IMR-90 (cell line): ENCODE results near the gene OXSM. TPM values are rescaled to one million over a fixed set of nuclear protein-coding genes. Genes with fewer than 3 reads are reported as not detected.

Source experiments
- ATAC-seq: fragments of 200-7000 bp; cut with Tn5 transposase; 2 replicates; pipeline ENCODE4 v1.9.1; 2020; ENCODE audit warnings: low read depth, mild to moderate bottlenecking, moderate library complexity
- BruUV-seq: library from RNA; stranded (reverse); fragments of 400-500 nt; replicated peaks from 2 replicates; lab custom pipeline; 2021; lab: Mats Ljungman, UMichigan
- CTCF ChIA-PET: fragments of 300-600 bp; formaldehyde crosslinking; extraction: SDS; loops from one replicate; lab custom pipeline; 2021; ENCODE audit warnings: antibody characterized with exemption; lab: Yijun Ruan, JAX
- POLR2A ChIA-PET: fragments of 300-600 bp; sonication (Branson Sonifier 250); formaldehyde crosslinking; loops from one replicate; lab custom pipeline; 2022; ENCODE audit warnings: antibody characterized with exemption; ENCODE audit not compliant: unreplicated experiment; lab: Charles Lee
- DNase-seq: peaks from one replicate; pipeline ENCODE4 v3.0.0; 2013
- H2AFZ ChIP-seq: replicated peaks from 2 replicates; pipeline ENCODE3; 2013; ENCODE audit warnings: low read length, mild to moderate bottlenecking; ENCODE audit not compliant: poor library complexity
- H2AK5ac ChIP-seq: 2 replicates; pipeline ENCODE4 v1.6.1; 2013; ENCODE audit warnings: low read depth, low read length, inconsistent platforms
- H2AK9ac ChIP-seq: replicated peaks from 2 replicates; pipeline ENCODE3; 2013; ENCODE audit warnings: mild to moderate bottlenecking, low read depth, low read length, moderate library complexity; ENCODE audit not compliant: poor library complexity
- H2BK120ac ChIP-seq: 2 replicates; pipeline ENCODE4 v1.6.1; 2013; ENCODE audit warnings: low read depth, low read length, inconsistent platforms
- H2BK15ac ChIP-seq: 3 replicates; pipeline ENCODE4 v1.6.1; 2013; ENCODE audit warnings: low read depth, low read length, inconsistent platforms
- H2BK20ac ChIP-seq: 2 replicates; pipeline ENCODE4 v1.6.1; 2013; ENCODE audit warnings: low read depth, mild to moderate bottlenecking, inconsistent platforms, low read length, moderate library complexity
- H2BK5ac ChIP-seq: 2 replicates; pipeline ENCODE4 v1.6.1; 2013; ENCODE audit warnings: mild to moderate bottlenecking, low read depth, low read length, inconsistent platforms; ENCODE audit not compliant: poor library complexity, severe bottlenecking
- H3K14ac ChIP-seq: replicated peaks from 2 replicates; pipeline ENCODE4 v1.6.1; 2013; ENCODE audit warnings: low read depth, low read length, inconsistent platforms
- H3K18ac ChIP-seq: 2 replicates; pipeline ENCODE4 v1.6.1; 2013; ENCODE audit warnings: low read depth, low read length, control low read depth
- H3K23ac ChIP-seq: 2 replicates; pipeline ENCODE4 v1.6.1; 2013; ENCODE audit warnings: low read depth, low read length, inconsistent platforms
- H3K27ac ChIP-seq: 2 replicates; pipeline ENCODE4 v1.5.1; 2013; ENCODE audit warnings: mild to moderate bottlenecking, control low read depth, low read length; ENCODE audit not compliant: insufficient read depth
- H3K27me3 ChIP-seq: 2 replicates; pipeline ENCODE4 v1.6.1; 2013; ENCODE audit warnings: low read length; ENCODE audit not compliant: control insufficient read depth, insufficient read depth
- H3K36me3 ChIP-seq: 2 replicates; pipeline ENCODE4 v1.6.1; 2013; ENCODE audit warnings: low read length, mixed read lengths; ENCODE audit not compliant: control insufficient read depth, insufficient read depth
- H3K4ac ChIP-seq: 2 replicates; pipeline ENCODE4 v1.6.1; 2013; ENCODE audit warnings: low read depth, low read length, inconsistent platforms
- H3K4me1 ChIP-seq: 2 replicates; pipeline ENCODE4 v1.6.1; 2013; ENCODE audit warnings: low read length, mixed read lengths; ENCODE audit not compliant: control insufficient read depth, insufficient read depth
- H3K4me2 ChIP-seq: 2 replicates; pipeline ENCODE4 v1.6.1; 2013; ENCODE audit warnings: low read depth, mild to moderate bottlenecking, control low read depth, low read length, moderate library complexity
- H3K4me3 ChIP-seq: 2 replicates; pipeline ENCODE4 v1.5.1; 2013; ENCODE audit warnings: low read depth, mild to moderate bottlenecking, control low read depth, low read length, moderate library complexity; ENCODE audit not compliant: insufficient read depth
- H3K56ac ChIP-seq: 2 replicates; pipeline ENCODE4 v1.6.1; 2013; ENCODE audit warnings: low read length, inconsistent platforms; ENCODE audit not compliant: insufficient read depth; ENCODE audit errors: extremely low read depth
- H3K79me1 ChIP-seq, 2 experiments: 2 replicates each; pipeline ENCODE4 v1.6.1; 2013; ENCODE audit warnings: low read length in 2 of 2, inconsistent platforms in 1 of 2, low read depth in 1 of 2
- H3K9ac ChIP-seq: 2 replicates; pipeline ENCODE4 v1.6.1; 2013; ENCODE audit warnings: low read depth, low read length, control low read depth
- H3K9me1 ChIP-seq: 2 replicates; pipeline ENCODE4 v1.6.1; 2013; ENCODE audit warnings: low read length, inconsistent platforms; ENCODE audit not compliant: insufficient read depth
- H3K9me3 ChIP-seq: 2 replicates; pipeline ENCODE4 v1.6.1; 2013; ENCODE audit warnings: low read length; ENCODE audit not compliant: control insufficient read depth, insufficient read depth
- H4K20me1 ChIP-seq: 2 replicates; pipeline ENCODE4 v1.6.1; 2013; ENCODE audit warnings: low read length, inconsistent platforms; ENCODE audit not compliant: insufficient read depth
- H4K5ac ChIP-seq: 2 replicates; pipeline ENCODE4 v1.6.1; 2013; ENCODE audit warnings: mild to moderate bottlenecking, low read depth, low read length, control low read depth
- H4K8ac ChIP-seq, 2 experiments: 2 replicates each; pipeline ENCODE4 v1.6.1; 2013; ENCODE audit warnings: low read depth in 2 of 2, low read length in 2 of 2, control low read depth in 1 of 2, inconsistent platforms in 1 of 2
- H4K91ac ChIP-seq: 2 replicates; pipeline ENCODE4 v1.6.1; 2013; ENCODE audit warnings: low read depth, low read length, inconsistent platforms; ENCODE audit not compliant: insufficient read depth
- BHLHE40 ChIP-seq: fragments of 150-350 bp; IDR thresholded peaks from 2 replicates; pipeline ENCODE4 v1.6.1; 2016; ENCODE audit warnings: mild to moderate bottlenecking, low read depth, low read length
- CEBPB ChIP-seq: IDR thresholded peaks from 2 replicates; pipeline ENCODE4 v1.6.1; 2012; ENCODE audit warnings: low read depth, low read length, improper control_type of control experiment
- CHD1 ChIP-seq: IDR thresholded peaks from 2 replicates; pipeline ENCODE4 v1.6.1; 2012; ENCODE audit warnings: low read depth, low read length, improper control_type of control experiment
- FOS ChIP-seq: fragments of 150-350 bp; IDR thresholded peaks from 2 replicates; pipeline ENCODE4 v1.6.1; 2016; ENCODE audit warnings: low read depth, low read length
- MAFK ChIP-seq: IDR thresholded peaks from 2 replicates; pipeline ENCODE4 v1.6.1; 2012; ENCODE audit warnings: low read depth, low read length, improper control_type of control experiment
- MAZ ChIP-seq: IDR thresholded peaks from 2 replicates; pipeline ENCODE4 v1.6.1; 2012; ENCODE audit warnings: low read depth, mild to moderate bottlenecking, low read length, improper control_type of control experiment, moderate library complexity, borderline replicate concordance
- MXI1 ChIP-seq: IDR thresholded peaks from 2 replicates; pipeline ENCODE4 v1.6.1; 2012; ENCODE audit warnings: low read depth, mild to moderate bottlenecking, low read length, moderate library complexity, borderline replicate concordance
- NFE2L2 ChIP-seq: fragments of 150-350 bp; IDR thresholded peaks from 2 replicates; pipeline ENCODE4 v1.6.1; 2016; ENCODE audit warnings: low read depth, mild to moderate bottlenecking, low read length
- POLR2A ChIP-seq: IDR thresholded peaks from 2 replicates; pipeline ENCODE4 v1.6.1; 2012; ENCODE audit warnings: mild to moderate bottlenecking, low read depth, low read length
- RAD21 ChIP-seq: IDR thresholded peaks from 2 replicates; pipeline ENCODE4 v1.6.1; 2012; ENCODE audit warnings: low read length, improper control_type of control experiment
- RCOR1 ChIP-seq: IDR thresholded peaks from 2 replicates; pipeline ENCODE4 v1.6.1; 2012; ENCODE audit warnings: mild to moderate bottlenecking, low read length, improper control_type of control experiment; ENCODE audit not compliant: insufficient replicate concordance
- RFX5 ChIP-seq: IDR thresholded peaks from 2 replicates; pipeline ENCODE4 v1.8.0; 2012; ENCODE audit warnings: low read depth, mild to moderate bottlenecking, low read length, moderate library complexity
- SMC3 ChIP-seq: fragments of 150-350 bp; IDR thresholded peaks from 2 replicates; pipeline ENCODE4 v1.6.1; 2016; ENCODE audit warnings: low read depth, mild to moderate bottlenecking, antibody characterized with exemption, low read length, moderate library complexity
- dilution Hi-C: fragments of 300-500 bp; cut with HindIII; formaldehyde crosslinking; loops from one replicate; pipeline ENCODE4 v1.14.3; 2018; ENCODE audit warnings: low sequenced_read_pairs; ENCODE audit not compliant: unreplicated experiment
- in situ Hi-C: fragments of 300-500 bp; cut with MboI; formaldehyde crosslinking; loops from 3 replicates; pipeline ENCODE4 v1.14.3; 2019; ENCODE audit warnings: low sequenced_read_pairs, inconsistent platforms, mixed read lengths
- intact Hi-C: fragments of 100-400 bp; cut with micrococcal nuclease; formaldehyde crosslinking; loops from 2 replicates; pipeline ENCODE4 v1.10.0; 2022
- polyA plus RNA-seq, 3 experiments: library from polyadenylated mRNA; depleted of rRNA; stranded (reverse); fragments of >200 nt; gene quantifications; 2 replicates each; pipeline ENCODE4 v1.2.3, GENCODE V29; 2012; ENCODE audit warnings: low replicate concordance in 1 of 3
- total RNA-seq: library from RNA; depleted of rRNA; stranded (reverse); fragments of >200 nt; gene quantifications from 2 replicates; pipeline ENCODE4 v1.2.3, GENCODE V29; 2012
- TF ChIP-seq, protein P1 (sequence below): conservative IDR thresholded peaks from 2 replicates; pipeline ENCODE4 v1.5.1; 2012; ENCODE audit warnings: mild to moderate bottlenecking, low read depth, low read length, improper control_type of control experiment
- TF ChIP-seq, protein P2 (sequence below): fragments of 150-350 bp; IDR thresholded peaks from 2 replicates; pipeline ENCODE4 v1.6.1; 2016; ENCODE audit warnings: low read depth, mild to moderate bottlenecking, low read length, moderate library complexity, borderline replicate concordance
- TF ChIP-seq, protein P3 (sequence below): fragments of 150-350 bp; IDR thresholded peaks from 2 replicates; pipeline ENCODE4 v1.6.1; 2017; ENCODE audit warnings: mild to moderate bottlenecking, antibody characterized with exemption, low read length, low read depth

OXSM gene
- total and polyA plus RNA-seq, 2 of the 4 experiments (the other 2 are of a cell fraction): 11.4 to 15.4 TPM

DNA sequence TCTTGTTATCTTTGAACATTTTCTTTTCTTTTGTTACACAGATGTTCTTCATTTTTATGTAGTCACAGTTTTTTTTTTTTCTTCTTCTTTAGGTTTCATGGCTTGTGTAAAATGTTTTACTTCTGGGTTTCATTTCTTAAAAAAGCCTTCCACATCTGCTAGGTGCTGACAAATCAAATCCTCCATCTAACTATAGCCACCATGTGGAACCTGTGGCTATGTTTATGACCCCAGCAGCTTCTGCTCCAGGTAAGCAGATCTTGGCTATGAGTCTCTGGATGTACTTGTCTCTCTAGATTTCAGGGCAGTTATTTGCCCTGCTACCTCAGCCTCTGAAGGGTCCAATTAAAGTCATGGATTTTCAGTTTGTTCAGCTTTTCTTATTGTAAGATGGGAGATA is 44.5 kb downstream of the OXSM start:
- DNase-seq (no peak), ATAC-seq (no peak)
- Histone ChIP-seq H2BK20ac (no peak overlapping the region), H4K91ac (no peak overlapping the region), H4K20me1 (no peaks in the 10 kb centered on the region), H2BK15ac (no peak overlapping the region), H3K56ac (no peak overlapping the region), H3K18ac (no peak overlapping the region), H2BK5ac (no peak overlapping the region), H3K9me1 (no peaks in the 10 kb centered on the region), H3K36me3 (no peaks in the 10 kb centered on the region), H3K4me1 (no peaks in the 10 kb centered on the region), H3K9ac (no peak overlapping the region), H3K4me3 (no peak overlapping the region), H2AFZ (no peak overlapping the region), H3K27ac (no peak overlapping the region), H3K4me2 (no peak overlapping the region), H4K8ac (no peak overlapping the region), H3K79me1 (no peaks in the 10 kb centered on the region), H2AK5ac (no peak overlapping the region), H3K14ac (no peak overlapping the region), H3K4ac (no peak overlapping the region), H3K27me3 (no peaks in the 10 kb centered on the region; the same call in 1 of the 2 replicates), H4K5ac (no peak overlapping the region), H2AK9ac (no peak overlapping the region), H3K9me3 (peaks cover 2% of the 10 kb centered on the region; the same call in 1 of the 2 replicates), H3K23ac (no peak overlapping the region), H2BK120ac (no peak overlapping the region)
- BruUV-seq: no TSS peak
- dilution Hi-C loops (no loop called here), in situ Hi-C loops (no loop called here), intact Hi-C loops (no loop called here)
- POLR2A ChIA-PET: no interaction called here
- TF ChIP-seq RFX5 (no peak), BHLHE40 (no peak), NFE2L2 (no peak), CHD1 (no peak), RCOR1 (no peak), SMC3 (no peak), MAZ (no peak), FOS (no peak), CEBPB (no peak), POLR2A (no peak), MXI1 (no peak), RAD21 (no peak), MAFK (no peak)
- TF ChIP-seq, protein P1, sequence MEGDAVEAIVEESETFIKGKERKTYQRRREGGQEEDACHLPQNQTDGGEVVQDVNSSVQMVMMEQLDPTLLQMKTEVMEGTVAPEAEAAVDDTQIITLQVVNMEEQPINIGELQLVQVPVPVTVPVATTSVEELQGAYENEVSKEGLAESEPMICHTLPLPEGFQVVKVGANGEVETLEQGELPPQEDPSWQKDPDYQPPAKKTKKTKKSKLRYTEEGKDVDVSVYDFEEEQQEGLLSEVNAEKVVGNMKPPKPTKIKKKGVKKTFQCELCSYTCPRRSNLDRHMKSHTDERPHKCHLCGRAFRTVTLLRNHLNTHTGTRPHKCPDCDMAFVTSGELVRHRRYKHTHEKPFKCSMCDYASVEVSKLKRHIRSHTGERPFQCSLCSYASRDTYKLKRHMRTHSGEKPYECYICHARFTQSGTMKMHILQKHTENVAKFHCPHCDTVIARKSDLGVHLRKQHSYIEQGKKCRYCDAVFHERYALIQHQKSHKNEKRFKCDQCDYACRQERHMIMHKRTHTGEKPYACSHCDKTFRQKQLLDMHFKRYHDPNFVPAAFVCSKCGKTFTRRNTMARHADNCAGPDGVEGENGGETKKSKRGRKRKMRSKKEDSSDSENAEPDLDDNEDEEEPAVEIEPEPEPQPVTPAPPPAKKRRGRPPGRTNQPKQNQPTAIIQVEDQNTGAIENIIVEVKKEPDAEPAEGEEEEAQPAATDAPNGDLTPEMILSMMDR: no peak
- TF ChIP-seq, protein P2, sequence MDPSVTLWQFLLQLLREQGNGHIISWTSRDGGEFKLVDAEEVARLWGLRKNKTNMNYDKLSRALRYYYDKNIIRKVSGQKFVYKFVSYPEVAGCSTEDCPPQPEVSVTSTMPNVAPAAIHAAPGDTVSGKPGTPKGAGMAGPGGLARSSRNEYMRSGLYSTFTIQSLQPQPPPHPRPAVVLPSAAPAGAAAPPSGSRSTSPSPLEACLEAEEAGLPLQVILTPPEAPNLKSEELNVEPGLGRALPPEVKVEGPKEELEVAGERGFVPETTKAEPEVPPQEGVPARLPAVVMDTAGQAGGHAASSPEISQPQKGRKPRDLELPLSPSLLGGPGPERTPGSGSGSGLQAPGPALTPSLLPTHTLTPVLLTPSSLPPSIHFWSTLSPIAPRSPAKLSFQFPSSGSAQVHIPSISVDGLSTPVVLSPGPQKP: no peak
- TF ChIP-seq, protein P3, sequence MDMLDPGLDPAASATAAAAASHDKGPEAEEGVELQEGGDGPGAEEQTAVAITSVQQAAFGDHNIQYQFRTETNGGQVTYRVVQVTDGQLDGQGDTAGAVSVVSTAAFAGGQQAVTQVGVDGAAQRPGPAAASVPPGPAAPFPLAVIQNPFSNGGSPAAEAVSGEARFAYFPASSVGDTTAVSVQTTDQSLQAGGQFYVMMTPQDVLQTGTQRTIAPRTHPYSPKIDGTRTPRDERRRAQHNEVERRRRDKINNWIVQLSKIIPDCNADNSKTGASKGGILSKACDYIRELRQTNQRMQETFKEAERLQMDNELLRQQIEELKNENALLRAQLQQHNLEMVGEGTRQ: no peak
- CTCF ChIA-PET: no interaction called here
